Glomerular visceral epithelial cell (primary cell): ENCODE results near the gene PRX.
"Not testable (repeated sequence)": the region's sequence is repeated elsewhere in the genome, so short reads cannot be mapped to it uniquely, and the experiment has no call there.

Experiments
- DNase-seq: peaks from one replicate; pipeline ENCODE4 v3.0.0-alpha.2; 2016; ENCODE audit errors: extremely low spot score

Gene PRX

DNA sequence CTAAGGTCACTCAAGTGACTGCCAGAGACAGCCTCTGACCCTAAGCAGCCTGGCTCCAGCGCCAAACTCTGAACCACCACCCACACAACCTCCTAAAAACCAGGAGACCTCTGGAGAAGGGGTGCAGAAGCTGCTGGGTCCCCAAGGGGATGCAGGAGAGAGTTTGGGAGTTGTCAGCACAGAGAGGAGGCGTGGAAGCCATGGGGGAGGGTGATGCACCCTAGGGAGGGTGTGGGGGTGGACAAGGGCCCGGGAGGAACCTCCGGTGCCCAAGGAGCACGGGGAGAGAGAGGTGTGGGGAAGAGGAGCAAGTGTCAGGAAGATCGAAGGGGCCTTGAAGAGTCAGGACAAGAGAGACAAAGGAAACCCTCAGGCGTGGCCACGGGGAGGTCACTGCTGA lies 21.1 kb downstream of the PRX start:
- no peak for DNase-seq

DNA sequence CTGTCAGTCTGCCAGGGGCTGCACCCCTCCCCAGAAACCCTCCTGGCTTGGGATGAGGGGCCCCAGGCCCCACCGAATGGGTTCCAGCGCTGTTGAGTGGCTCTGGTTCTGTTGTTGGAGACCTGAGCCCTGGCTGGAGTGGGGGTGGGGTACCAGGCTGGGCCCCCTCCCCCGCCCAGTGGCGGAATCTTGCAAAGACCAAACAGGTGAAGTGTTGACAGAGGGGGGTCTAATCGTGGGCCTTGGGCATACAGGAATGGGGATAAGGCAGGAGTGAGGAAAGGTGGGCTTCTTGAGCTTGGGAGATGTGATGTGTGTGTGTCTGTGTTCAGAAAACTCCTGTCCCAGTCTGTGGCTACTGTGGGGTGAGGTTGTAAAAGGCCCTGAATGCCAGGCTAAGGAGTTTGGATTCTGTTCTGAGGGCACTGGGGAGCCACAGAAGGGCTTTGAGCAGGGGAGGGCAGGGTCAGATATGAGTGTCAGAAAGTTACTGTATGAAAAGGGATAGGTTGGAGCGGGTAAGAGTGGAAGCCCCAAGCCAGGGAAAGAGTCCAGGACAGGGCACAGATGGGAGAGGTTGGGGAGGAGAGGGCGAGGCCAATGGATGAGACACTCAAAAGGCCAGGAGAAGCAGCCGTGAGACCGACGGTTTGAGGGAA lies 23.0 kb downstream of the PRX start, which contains the start of gene HIPK4:
Gene HIPK4, minus strand, starts transcription at position 98 of the 659 bp plus-strand sequence. CDS start 279 bp downstream, outside the sequence.
- no peak for DNase-seq

DNA sequence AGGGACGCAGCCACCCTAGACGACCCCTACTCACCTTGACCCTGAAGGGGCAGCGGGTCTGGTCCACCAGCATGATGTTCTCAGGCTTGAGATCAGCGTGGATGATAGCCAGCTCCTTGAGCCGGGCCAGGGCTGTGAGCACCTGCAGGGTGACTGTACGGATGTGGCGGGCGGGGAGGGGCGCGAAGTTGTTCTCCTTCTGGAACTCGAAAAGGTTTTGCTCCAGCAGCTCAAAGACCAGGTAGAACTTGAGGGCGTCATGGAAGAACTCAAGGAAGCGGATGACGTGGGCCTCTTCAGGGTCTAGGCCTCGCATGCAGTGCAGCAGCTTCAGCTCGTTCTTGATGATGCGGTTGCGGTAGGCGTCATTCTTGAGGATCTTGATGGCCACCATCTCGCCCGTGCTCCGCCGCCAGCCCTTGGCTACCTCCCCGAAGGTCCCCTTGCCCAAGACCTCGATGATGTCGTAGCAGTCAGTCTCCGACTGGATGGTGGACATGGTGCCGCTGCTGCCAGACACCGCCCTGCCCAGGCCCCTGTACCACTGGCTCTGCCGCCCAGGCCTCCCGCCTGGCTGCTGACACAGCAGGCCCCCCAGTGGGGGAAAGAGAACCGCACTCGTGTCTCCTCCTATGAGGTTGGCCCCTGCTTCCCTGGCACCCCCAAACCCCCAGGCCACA lies 23.6 kb downstream of the PRX start:
- DNase-seq, result no peak

DNA sequence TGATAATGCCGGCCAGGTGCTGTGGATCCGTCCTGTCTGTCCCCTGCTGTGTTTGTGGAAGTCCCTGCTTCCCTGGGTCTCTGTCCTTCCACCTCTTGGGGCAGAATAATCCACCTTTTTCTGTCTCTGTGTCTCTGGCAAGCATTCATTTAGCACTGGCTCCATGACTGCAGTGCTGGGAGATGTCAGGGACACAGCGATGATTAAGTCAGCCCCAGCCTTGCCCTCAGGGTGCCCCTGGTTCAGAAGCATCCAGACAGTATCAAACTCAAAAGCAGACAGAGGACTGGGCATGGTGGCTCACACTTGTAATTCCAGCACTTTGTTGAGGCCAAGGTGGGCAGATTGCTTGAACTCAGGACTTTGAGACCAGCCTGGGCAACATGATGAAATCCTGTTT lies 24.7 kb downstream of the PRX start:
- DNase-seq, result no peak

DNA sequence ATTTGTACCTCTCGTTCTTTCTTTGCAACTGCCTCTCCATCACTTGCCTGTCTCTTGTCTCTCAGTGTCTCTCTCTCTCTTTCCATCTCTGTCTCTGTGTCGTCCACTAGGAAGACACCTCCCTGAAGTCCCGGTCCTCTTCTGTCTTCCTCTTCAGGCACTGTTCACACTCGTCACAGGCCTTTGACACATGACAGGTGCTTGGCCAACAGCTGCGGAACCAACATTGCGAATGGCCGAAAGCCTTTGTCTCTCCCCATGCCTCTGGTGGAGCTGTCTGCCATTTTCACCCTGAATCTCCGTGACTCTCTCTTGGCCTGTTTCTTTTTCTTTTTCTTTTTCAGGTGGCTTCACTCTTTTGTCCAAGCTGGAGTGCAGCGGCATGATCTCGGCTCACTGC lies 26.0 kb downstream of the PRX start:
- no peak for DNase-seq

DNA sequence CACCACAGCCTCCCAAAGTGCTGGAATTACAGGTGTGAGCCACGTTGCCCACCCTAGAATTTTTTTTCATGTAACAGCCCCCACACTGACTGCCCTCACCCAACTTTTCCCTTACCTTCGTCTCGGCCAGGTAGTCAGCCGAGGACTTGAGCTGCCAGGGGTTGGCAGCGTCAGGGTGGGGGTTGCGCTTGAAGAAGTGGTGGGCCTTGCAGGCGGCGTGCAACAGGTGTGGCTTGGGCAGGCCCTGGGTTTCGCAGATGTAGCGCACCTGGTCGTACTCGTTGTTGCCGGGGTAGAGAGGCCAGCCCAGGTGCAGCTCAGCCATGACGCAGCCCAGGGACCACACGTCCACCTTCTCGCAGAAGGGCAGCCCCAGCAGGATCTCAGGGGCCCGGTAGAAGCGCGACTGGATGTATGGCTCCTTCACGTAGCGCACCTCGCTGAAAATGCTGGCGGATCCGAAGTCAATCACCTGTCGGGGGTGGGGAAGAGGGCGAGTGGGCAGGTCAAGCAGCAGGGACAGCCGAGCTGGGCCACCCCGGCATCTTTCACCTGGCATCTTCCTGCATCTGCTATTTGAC lies 29.4 kb downstream of the PRX start:
- no peak for DNase-seq

DNA sequence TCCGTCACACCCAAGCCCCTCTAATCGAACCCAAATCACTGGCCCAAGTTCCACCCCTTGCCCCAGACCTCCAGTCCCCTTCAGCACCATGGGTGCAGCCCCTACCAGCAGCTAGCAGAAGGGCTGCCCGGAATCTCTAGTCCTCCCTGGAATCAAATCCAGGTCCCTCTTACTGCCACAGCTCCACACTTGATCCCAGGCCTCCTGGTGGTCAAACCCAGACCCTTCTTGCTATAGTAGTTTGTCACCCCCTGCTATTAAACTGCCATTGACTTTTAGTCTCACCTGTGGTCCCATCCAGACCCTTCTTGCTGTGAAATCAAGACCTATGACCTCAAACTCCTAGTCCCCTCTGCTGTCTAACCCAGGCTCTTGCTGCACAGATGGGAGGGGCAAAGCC lies 31.9 kb downstream of the PRX start:
- DNase-seq, result no peak

DNA sequence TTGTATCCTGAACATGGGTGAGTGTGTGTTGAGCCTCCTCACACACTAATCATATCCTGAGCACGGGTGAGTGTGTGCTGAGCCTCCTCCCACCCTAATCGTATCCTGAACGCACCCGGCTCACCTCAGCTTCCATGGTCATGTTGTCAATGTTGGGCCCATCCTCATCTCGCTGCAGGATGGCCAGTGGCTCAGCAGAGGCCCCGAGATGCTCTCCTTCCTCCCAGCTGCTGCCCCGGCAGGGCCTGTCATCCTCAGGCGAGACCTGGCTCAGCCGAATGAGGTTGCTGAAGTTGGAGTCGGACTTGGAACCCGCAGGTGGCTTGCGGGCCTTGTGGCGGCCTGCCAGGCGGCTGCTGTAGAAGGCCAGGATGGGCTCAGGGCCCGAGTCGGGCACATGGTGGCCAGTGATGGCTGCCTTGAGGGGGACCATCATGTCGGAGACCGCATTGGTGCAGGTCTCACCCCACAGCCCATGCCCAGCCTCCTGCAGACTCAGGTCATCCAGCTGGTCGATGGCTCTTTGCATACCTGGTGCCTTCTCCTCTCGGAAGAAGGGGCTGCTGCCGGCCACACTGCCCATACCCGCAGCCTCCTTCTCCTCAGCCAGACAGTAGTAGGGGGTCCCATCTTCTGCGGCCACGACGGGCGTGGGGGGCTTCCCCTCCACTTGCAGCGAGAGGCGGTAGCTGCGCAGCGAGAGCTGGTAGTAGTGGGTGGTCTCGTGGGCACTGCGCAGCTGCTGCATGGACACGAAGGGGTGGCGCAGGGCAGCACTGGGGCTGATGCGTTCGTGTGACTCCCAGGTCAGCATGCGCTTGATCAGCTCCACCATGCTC lies 32.8 kb downstream of the PRX start:
- no peak for DNase-seq

DNA sequence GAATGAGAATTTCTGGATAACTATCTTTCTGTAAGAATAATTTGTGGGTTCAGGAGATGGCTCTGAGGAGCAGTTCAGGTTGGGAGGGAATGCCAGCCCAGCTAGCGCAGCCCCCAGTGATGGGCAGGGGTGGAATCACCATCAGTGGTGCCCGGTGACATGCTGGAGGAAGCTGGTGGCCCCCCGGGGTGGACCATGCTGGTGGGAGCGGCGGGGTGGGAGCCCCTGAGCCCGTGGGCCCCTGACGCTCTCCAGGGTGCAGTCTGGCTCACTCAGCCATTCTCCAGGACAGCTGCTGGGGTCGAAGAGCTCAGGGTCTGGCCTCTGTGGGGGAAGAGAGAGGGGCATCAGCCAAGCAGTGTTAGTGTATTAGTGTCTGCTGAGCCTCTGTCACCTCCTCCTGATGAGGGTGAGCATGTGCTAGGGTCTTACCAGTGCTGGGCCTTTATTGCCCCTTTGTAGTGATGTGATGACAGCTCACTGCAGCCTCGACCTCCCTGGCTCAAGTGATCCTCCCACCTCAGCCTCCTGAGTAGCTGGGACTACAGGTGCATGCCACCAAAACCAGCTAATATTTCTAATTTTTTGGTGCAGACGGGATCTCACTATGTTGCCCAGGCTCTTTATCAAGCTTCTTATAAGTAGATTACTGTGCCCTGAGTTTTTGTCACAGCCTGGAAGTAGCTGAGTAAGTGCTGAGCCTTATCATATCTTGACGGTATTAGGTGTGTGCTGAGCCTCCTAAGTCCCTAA lies 33.6 kb downstream of the PRX start:
- DNase-seq, result no peak

DNA sequence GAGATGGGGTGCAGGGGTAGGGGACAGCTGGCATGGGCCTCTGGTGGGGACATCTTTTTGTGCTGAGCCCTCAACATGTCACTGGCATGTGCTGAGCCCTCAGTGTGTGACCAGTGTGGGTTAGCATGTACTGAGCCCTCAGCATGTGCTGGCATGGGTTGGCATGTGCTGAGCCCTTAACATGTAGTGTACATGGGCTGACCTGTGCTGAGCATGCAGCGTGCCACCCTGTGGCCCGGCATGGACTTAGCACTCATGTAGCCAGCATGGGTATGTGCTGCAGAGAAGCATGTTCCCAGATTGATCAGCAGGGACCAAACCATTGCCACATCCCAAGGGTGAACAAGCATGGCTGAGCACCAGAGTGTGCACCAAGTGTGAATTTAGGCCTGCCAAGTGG lies 34.7 kb downstream of the PRX start:
- DNase-seq, result no peak

DNA sequence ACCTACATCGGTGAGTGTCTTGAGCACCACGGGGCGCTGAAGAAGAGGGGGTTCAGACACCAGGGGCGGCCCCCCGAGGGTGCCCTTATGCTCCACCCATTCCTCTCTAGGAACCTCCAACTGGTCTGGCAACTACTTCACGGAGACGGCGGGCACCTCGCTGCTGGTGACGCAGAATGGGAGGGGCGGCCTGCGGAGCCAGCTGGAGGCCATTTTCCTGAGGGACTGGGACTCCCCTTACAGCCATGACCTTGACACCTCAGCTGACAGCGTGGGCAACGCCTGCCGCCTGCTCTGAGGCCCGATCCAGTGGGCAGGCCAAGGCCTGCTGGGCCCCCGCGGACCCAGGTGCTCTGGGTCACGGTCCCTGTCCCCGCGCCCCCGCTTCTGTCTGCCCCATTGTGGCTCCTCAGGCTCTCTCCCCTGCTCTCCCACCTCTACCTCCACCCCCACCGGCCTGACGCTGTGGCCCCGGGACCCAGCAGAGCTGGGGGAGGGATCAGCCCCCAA lies 35.2 kb downstream of the PRX start:
- no peak for DNase-seq

DNA sequence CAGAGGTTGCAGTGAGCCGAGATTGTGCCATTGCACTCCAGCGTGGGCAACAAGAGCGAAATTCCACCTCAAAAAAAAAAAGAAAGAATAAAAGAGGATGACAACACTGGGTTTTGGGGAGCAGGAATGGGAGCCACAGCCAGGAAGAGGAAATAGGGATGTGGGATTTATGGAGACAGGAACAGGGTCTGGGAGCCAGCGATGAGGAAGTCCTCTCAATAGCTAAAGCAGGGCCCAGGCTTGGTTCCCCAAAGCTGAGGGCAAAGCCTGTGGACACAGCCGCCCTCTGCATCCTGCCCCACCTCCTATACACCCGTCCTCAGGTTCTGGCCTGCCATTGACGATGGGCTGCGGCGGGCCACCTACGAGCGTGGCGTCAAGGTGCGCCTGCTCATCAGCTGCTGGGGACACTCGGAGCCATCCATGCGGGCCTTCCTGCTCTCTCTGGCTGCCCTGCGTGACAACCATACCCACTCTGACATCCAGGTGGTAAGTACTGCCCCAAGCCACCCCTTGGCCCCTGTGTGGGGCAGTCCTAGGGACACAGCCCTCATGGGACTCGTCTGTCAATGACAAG lies 36.8 kb downstream of the PRX start:
- DNase-seq, result no peak

DNA sequence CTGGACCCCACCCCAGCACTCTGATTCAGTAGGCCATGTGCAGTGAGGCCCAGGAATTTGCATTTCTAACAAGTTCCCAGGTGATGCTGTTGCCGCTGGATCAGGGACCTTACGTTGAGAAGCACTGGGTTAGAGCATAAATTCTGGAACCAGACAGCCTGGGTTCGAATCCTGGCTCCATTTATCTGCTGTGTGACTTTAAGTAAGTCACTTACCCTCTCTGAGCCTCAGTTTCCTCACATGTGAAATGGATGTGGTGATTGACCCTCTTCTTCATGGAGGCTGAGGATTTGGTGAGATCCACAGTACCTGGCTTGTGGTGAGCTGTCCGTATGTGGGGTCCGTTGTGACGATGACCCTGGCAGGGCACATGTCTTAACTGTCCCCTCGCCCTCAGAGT lies 39.1 kb downstream of the PRX start:
- no peak for DNase-seq

DNA sequence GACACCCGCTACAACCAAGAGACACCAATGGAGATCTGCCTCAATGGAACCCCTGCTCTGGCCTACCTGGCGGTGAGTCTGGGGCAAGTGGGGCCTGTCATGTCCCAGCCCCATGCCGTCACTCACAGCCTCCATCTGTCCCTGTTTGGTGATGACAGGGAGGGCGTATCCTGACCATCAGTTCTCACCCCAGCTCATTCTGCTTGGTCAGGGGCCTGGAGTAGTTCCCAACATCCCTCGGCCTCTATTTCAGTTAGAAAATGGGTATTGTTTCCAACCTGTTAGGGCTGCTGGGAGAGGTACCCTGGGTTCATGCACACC lies 41.4 kb downstream of the PRX start:
- DNase-seq, result no peak

DNA sequence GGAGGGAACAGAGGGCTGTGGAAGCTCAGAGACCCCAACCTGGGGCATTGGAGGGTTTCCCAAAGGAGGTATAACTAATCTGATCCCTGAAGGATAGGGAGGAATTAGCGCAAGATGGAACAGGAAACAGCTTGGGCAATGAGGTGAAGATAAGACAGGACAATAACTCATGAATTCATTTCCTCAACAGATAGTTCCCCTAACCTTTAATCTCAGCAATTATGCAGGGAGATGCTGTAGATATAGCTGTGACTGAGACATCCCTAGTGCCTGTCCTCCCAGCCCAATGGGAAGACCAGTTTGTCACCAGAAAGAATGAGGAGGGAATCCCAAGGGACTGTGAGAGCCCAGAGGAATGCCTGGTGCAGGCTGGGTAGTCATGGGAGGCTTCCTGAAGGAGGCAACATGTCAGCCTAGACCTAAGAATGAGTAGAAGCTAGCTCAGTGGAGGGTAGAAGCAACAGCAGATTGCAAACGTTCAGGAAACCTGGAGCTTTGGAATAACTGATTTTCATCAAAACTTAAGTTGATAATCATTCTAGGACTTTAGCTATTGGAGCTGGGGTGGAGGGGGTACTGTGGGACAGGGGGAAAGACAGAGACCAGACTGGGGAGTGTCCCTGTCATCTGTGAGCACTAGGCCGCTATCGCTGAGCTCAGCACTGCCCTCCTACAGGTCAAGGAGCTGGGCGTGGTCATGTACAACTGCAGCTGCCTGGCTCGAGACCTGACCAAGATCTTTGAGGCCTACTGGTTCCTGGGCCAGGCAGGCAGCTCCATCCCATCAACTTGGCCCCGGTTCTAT lies 42.0 kb downstream of the PRX start:
- DNase-seq, result no peak

DNA sequence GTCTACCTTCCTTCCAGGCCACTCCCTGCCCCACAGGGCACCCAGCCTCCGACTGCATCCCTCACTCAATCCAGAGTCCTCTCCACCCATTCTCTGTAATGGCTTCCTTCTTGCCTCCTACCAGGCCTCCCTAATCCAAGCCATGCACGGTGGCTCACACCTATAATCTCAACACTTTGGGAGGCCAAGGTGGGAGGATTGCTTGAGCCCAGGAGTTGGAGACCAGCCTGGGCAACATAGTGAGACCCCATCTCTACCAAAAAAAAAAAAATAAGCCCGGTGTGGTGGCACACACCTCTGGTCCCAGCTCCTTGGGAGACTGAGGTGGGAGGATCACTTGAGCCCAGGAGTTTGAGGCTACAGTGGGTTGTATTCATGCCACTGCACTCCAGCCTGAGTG lies 42.9 kb downstream of the PRX start:
- DNase-seq, result not testable (repeated sequence)

DNA sequence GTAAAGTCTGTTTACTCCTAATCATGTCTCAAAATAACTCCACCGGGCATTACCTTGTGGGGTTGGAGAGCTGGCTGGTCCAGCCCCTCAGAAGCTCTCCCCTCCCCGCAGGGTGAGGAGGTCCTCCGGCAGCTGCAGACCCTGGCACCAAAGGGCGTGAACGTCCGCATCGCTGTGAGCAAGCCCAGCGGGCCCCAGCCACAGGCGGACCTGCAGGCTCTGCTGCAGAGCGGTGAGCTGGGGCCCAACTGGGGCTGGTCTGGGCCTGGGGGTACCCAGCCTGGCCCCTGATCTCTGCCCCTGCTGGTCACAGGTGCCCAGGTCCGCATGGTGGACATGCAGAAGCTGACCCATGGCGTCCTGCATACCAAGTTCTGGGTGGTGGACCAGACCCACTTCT lies 43.4 kb downstream of the PRX start:
- no peak for DNase-seq

DNA sequence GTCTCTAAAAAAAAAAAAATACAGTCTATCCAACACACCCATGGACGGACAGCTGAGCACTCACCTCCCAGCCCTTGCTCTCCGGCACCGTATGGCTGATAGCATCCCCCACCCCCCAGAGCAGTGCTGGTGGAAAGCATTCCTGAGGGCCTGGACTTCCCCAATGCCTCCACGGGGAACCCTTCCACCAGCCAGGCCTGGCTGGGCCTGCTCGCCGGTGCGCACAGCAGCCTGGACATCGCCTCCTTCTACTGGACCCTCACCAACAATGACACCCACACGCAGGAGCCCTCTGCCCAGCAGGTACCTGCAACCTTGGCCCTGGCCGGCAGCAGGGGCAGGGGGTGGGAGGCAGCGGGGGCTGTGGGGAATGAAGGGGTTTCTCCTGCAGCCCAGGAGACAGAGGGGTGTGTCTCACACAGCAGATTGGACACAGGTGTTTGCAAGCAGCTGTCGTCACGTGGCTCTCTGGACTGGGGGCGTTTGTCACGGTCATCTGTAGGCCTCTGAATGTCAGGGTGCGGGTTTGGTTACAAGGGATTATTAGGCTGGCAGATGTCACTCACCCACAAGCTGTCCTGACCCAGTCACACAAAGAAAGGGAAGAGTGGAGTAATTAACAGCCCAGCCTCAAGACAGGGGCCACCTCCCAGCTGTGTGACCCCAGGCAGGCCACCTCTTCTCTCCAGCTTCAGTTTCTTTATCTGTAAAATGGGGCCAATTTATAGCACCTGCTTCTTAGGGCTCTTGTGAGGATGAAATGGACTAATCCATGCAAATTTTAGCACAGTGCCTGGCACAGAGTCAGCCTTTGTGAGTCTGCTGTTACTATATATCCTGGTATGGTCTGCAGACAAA lies 45.4 kb downstream of the PRX start:
- no peak for DNase-seq
